ENCODE data around the gene ADAMTSL5.

Gene ADAMTSL5

DNA sequence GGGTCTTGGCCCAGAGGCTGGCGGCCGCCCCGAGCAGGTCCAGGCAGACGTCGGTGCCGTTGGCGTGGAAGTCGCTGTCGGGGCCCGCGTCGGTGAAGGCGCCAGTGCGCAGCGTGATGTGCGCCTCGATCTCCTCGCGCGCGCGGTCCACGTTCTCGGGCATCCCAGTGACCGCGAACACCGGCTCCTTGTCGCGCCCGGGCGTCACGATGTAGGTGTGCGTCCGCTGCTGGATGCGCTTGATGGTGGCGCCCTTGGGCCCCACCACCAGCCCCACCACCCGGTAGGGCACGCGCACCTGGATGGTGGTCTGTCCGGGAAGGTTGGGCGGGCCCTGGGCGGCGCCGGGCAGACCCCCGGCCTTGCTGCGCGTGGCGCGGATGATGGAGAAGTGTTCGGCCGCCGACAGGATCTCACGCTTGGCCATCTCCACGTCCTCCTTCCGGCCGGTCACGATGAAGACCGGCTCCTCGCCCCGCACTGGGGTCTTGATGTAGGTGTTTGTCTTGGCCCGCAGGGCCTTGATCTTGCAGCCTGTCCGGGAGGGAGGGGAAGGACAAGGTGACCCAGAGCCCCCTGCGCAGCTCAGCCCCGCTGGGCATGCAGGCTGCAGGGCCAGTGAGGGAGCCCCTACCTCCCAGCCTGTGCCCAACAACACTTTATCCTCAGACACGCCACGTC lies 43.7 kb upstream of the ADAMTSL5 start:
- no peak for TF ChIP-seq NFIC (IDR thresholded peaks at IDR 0.05)
- no peak for TF ChIP-seq TEAD4 (IDR thresholded peaks at IDR 0.05)
- no peak for TF ChIP-seq RAD21 (IDR thresholded peaks at IDR 0.05; ENCODE audit: low read depth)

DNA sequence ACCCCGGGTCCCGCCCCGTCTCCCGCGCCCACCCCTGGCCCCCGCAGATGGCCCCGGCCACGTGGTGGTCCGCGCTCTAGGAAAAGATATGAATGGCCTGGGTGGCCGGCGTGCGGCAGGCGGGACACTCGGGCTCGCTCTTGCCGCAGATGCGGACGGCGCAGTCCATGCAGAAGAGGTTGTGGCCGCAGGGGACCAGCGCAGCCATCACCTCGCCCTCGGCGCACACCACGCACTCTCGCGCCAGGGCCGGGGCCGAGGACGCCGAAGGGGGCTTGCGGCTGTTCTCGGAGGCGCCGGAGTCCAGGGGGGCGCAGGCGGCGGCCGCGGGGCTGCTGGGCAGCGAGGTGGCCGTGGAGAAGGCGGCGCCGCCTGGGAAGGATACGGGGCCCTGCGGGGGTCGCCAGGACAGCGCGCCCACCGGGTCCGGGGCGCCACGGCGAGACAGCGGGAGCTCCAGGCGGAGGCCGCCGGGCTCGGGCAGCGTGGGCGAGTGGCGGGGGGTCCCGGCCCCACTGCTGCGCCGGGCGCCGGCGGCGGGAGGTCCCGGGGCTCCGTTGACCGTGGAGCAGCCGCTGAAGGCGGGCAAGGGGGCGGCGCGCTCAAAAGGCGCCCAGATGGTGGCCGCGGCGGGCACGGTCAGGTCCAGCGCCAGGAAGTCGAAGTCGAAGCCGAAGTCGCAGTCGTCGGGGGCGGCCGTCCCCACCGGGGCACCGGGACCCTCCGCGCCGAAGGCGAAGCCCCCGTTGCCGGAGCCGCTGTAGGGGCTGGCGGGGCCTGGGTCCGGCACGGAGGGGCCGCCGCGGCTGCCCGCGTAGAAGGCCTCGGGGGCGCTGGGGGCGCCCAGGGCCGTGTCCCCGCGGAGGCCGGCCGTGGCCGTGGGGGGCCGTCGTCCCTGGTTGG lies 42.9 kb upstream of the ADAMTSL5 start:
- TF ChIP-seq, protein P1, sequence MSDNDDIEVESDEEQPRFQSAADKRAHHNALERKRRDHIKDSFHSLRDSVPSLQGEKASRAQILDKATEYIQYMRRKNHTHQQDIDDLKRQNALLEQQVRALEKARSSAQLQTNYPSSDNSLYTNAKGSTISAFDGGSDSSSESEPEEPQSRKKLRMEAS (IDR thresholded peaks at IDR 0.05), result no peak
- TF ChIP-seq TEAD4 (IDR thresholded peaks at IDR 0.05), result no peak

DNA sequence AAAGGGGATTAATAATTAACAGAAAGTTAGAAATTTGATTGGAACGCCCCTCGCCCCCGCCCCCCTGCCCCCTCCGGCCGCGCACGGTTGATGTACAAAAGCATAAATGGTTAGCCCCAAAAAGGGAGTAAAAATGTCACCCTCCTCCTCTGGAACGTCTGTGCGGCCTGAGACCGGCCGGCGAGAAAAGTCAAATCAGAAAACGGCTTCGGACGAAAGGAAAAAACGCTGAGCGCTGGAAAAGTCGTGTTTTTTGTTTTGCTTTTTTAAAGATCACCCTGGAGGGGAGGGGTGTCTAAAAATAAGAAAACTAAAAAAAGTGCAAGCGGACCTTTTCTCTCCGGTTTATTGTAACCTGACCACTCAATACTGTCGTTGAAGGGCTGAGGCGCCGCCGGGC lies 42.1 kb upstream of the ADAMTSL5 start:
- TF ChIP-seq CEBPB (IDR thresholded peaks at IDR 0.05) (no peak), YY1 (IDR thresholded peaks at IDR 0.05; ENCODE audit: low read depth) (no peak), NFIC (IDR thresholded peaks at IDR 0.05) (no peak), FOXM1 (IDR thresholded peaks at IDR 0.05; ENCODE audit: borderline replicate concordance, low read depth) (no peak), ZBTB7A (IDR thresholded peaks at IDR 0.05; ENCODE audit: low read depth) (no peak), EGR1 (IDR thresholded peaks at IDR 0.05) (no peak), EP300 (IDR thresholded peaks at IDR 0.05; ENCODE audit: borderline replicate concordance) (no peak), CREB1 (IDR thresholded peaks at IDR 0.05; ENCODE audit: low read depth) (no peak), RAD21 (IDR thresholded peaks at IDR 0.05; ENCODE audit: low read depth) (no peak), TEAD4 (IDR thresholded peaks at IDR 0.05) (no peak), TAF1 (IDR thresholded peaks at IDR 0.05; ENCODE audit: low read depth) (no peak), TCF12 (IDR thresholded peaks at IDR 0.05; ENCODE audit: low read depth) (no peak)
- TF ChIP-seq, protein P2, sequence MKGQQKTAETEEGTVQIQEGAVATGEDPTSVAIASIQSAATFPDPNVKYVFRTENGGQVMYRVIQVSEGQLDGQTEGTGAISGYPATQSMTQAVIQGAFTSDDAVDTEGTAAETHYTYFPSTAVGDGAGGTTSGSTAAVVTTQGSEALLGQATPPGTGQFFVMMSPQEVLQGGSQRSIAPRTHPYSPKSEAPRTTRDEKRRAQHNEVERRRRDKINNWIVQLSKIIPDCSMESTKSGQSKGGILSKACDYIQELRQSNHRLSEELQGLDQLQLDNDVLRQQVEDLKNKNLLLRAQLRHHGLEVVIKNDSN (IDR thresholded peaks at IDR 0.05), result no peak
- TF ChIP-seq, protein P3, sequence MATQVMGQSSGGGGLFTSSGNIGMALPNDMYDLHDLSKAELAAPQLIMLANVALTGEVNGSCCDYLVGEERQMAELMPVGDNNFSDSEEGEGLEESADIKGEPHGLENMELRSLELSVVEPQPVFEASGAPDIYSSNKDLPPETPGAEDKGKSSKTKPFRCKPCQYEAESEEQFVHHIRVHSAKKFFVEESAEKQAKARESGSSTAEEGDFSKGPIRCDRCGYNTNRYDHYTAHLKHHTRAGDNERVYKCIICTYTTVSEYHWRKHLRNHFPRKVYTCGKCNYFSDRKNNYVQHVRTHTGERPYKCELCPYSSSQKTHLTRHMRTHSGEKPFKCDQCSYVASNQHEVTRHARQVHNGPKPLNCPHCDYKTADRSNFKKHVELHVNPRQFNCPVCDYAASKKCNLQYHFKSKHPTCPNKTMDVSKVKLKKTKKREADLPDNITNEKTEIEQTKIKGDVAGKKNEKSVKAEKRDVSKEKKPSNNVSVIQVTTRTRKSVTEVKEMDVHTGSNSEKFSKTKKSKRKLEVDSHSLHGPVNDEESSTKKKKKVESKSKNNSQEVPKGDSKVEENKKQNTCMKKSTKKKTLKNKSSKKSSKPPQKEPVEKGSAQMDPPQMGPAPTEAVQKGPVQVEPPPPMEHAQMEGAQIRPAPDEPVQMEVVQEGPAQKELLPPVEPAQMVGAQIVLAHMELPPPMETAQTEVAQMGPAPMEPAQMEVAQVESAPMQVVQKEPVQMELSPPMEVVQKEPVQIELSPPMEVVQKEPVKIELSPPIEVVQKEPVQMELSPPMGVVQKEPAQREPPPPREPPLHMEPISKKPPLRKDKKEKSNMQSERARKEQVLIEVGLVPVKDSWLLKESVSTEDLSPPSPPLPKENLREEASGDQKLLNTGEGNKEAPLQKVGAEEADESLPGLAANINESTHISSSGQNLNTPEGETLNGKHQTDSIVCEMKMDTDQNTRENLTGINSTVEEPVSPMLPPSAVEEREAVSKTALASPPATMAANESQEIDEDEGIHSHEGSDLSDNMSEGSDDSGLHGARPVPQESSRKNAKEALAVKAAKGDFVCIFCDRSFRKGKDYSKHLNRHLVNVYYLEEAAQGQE (IDR thresholded peaks at IDR 0.05; ENCODE audit: low read depth), result no peak
- TF ChIP-seq, protein P1 (IDR thresholded peaks at IDR 0.05), result no peak

DNA sequence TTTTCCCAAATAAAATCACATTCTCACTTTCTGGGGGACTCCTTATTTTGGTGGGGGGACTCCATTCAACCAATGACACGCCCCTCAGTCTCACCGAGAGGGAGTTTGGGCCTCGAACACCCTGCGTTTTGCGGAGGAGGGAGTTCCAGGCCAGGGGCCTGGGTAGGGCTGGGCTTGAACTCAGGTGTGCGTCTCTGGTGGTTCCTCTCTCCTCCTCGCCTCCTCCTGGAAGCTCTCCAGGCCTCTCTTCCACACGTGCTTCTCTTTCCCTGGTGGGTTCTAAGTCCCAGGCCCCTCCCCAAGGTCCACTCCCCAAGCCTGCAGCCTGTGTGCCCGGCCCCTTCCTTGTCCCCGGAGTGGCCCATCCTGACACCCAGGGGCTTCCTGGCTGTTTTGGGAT lies 40.6 kb upstream of the ADAMTSL5 start:
- no peak for TF ChIP-seq TEAD4 (IDR thresholded peaks at IDR 0.05)

DNA sequence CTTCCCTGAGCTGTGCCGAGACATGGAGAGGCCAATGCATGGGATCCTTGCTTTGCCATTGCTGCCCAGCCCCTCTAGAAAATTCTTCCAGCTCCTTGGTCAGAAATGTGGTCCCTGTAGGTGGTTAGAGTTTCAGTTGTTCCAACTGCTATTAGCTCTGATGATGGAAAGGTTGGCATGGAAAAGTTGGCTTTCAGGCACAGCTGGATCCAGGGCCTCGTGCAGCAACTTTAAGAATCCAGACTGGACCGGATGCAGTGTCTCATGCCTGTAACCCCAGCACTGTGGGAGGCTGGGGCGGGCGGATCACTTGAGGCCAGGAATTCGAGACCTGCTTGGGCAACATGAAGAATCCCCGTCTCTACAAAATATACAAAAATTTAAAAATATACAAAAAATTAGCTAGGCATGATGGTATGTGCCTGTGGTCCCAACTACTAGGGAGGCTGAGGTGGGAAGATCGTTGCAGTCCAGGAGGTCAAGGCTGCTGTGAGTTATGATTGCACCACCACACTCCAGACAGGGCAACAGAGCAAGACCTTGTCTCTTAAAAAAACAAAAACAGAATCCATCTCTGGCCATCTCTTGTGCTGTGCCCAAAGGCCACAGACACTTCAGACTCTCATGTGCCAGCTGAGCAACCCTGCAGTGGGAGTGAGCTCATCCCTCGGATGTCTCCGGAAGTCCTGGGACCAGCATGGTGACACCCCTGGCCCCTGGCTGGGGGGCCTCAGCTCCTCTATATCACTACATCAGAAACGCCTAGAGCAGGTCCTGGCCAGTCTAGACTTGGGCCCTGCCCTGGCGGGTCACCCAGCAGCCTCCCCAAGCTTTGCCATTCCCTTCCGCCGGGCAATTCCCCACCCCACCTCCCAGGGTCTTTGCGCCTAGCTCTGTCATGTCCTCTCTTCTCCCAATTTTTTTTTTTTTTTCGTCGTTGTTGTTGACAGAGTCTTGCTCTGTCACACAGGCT lies 38.5 kb upstream of the ADAMTSL5 start:
- no peak for TF ChIP-seq CEBPB (IDR thresholded peaks at IDR 0.05)
- TF ChIP-seq TEAD4 (IDR thresholded peaks at IDR 0.05), result no peak
- no peak for TF ChIP-seq FOXM1 (IDR thresholded peaks at IDR 0.05; ENCODE audit: borderline replicate concordance, low read depth)

DNA sequence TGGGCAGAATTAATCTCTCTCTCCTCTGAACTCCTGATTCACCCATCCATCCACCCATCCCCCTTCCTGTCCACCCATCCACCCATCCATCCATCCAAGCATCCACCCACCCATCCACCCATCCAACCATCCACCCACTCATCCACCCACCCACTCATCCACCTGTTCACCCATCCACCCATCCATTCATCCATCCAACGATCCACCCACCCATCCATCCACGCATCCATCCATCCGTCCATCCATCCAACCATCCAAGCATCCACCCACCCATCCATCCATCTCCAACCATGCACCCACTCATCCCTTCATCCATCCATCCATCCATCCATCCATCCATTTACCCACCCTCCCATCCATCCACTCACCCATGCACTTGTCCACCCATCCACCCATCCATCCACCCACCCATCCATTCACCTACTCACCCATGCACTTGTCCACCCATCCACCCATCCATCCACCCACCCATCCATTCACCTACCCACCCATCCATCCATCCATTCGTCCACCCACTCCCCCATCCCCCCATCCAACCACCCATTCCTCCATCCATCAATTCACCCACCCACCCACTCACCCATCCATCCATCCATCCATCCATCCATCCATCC lies 36.6 kb upstream of the ADAMTSL5 start:
- TF ChIP-seq FOXM1 (IDR thresholded peaks at IDR 0.05; ENCODE audit: borderline replicate concordance, low read depth) (no peak), ZBTB7A (IDR thresholded peaks at IDR 0.05; ENCODE audit: low read depth) (no peak), EP300 (IDR thresholded peaks at IDR 0.05; ENCODE audit: borderline replicate concordance) (no peak), TAF1 (IDR thresholded peaks at IDR 0.05; ENCODE audit: low read depth) (no peak)
- TF ChIP-seq, protein P1 (IDR thresholded peaks at IDR 0.05), result no peak
- TF ChIP-seq, protein P3 (IDR thresholded peaks at IDR 0.05; ENCODE audit: low read depth), result no peak
